Measurements from ENCODE around the gene EGFLAM. TPM values are rescaled to one million over a fixed set of nuclear protein-coding genes. Genes with fewer than 3 reads are reported as not detected.

The EGFLAM gene
- total and polyA plus RNA-seq, 2 experiments from 2014 or later: 0.24 to 1.9 TPM

DNA sequence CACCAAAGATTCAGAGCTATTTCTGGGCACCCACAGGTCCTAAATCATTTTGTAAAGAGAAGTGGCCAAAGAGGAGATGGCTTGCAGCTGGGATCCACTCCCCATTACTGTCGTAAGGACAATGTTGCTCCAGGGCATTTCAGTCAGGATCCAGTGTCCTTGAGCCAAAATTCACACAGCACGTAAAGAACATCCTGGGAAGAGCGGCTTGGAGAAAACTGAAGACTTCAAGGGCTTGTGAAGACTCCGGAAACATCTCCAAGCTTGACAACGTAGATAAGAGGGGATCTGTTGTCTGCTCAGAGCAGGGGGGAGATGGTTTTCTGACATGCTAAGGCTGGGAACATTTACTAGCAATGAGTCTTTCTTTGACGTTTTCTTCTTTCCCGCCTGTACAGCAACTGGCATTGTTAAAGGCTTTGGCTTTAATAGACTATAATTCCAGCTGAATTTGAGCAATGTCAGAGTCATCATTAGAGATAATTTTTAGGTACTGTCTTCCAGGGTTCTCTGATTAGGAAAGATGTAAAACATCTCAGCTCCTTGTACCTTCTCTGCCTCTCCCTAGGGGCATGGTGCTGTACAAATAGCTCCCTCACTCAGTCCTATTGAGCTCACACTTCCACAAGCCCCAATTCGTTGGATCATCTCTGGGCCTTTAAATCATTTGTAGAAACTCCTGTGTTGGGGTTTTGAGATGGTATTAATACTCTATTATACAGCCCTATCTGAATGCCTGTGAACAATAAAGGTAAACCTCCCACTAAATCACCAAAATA is 39.7 kb downstream of the EGFLAM start (continued):
- TF ChIP-seq, protein P1, sequence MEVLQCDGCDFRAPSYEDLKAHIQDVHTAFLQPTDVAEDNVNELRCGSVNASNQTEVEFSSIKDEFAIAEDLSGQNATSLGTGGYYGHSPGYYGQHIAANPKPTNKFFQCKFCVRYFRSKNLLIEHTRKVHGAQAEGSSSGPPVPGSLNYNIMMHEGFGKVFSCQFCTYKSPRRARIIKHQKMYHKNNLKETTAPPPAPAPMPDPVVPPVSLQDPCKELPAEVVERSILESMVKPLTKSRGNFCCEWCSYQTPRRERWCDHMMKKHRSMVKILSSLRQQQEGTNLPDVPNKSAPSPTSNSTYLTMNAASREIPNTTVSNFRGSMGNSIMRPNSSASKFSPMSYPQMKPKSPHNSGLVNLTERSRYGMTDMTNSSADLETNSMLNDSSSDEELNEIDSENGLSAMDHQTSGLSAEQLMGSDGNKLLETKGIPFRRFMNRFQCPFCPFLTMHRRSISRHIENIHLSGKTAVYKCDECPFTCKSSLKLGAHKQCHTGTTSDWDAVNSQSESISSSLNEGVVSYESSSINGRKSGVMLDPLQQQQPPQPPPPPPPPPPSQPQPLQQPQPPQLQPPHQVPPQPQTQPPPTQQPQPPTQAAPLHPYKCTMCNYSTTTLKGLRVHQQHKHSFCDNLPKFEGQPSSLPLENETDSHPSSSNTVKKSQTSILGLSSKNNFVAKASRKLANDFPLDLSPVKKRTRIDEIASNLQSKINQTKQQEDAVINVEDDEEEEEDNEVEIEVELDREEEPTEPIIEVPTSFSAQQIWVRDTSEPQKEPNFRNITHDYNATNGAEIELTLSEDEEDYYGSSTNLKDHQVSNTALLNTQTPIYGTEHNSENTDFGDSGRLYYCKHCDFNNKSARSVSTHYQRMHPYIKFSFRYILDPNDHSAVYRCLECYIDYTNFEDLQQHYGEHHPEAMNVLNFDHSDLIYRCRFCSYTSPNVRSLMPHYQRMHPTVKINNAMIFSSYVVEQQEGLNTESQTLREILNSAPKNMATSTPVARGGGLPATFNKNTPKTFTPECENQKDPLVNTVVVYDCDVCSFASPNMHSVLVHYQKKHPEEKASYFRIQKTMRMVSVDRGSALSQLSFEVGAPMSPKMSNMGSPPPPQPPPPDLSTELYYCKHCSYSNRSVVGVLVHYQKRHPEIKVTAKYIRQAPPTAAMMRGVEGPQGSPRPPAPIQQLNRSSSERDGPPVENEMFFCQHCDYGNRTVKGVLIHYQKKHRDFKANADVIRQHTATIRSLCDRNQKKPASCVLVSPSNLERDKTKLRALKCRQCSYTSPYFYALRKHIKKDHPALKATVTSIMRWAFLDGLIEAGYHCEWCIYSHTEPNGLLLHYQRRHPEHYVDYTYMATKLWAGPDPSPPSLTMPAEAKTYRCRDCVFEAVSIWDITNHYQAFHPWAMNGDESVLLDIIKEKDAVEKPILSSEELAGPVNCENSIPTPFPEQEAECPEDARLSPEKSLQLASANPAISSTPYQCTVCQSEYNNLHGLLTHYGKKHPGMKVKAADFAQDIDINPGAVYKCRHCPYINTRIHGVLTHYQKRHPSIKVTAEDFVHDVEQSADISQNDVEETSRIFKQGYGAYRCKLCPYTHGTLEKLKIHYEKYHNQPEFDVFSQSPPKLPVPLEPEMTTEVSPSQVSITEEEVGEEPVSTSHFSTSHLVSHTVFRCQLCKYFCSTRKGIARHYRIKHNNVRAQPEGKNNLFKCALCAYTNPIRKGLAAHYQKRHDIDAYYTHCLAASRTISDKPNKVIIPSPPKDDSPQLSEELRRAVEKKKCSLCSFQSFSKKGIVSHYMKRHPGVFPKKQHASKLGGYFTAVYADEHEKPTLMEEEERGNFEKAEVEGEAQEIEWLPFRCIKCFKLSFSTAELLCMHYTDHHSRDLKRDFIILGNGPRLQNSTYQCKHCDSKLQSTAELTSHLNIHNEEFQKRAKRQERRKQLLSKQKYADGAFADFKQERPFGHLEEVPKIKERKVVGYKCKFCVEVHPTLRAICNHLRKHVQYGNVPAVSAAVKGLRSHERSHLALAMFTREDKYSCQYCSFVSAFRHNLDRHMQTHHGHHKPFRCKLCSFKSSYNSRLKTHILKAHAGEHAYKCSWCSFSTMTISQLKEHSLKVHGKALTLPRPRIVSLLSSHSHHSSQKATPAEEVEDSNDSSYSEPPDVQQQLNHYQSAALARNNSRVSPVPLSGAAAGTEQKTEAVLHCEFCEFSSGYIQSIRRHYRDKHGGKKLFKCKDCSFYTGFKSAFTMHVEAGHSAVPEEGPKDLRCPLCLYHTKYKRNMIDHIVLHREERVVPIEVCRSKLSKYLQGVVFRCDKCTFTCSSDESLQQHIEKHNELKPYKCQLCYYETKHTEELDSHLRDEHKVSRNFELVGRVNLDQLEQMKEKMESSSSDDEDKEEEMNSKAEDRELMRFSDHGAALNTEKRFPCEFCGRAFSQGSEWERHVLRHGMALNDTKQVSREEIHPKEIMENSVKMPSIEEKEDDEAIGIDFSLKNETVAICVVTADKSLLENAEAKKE (CRISPR knock-in tag; IDR thresholded peaks at IDR 0.05): no peak
- no peak for TF ChIP-seq POLR2AphosphoS5 (IDR thresholded peaks at IDR 0.05; ENCODE audit: low read depth)
- TF ChIP-seq ZNF114 (CRISPR knock-in tag; IDR thresholded peaks at IDR 0.05): no peak

DNA sequence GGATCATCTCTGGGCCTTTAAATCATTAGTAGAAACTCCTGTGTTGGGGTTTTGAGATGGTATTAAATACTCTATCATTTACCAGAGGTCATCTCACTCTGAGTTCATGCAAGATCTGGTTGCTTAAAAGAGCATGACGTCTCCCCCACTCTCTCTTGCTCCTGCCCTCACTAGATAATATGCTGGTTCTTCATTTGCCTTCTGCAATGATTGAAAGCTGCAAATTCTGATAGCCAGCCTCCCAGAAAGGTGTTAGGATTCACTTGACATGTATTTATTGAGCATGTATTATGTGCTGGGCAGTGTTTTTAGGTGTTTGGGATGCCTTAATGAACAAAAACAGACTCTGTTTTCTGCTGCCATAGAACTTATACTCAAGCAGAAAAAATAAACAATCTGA is 41.2 kb downstream of the EGFLAM start:
- H3K79me2 ChIP-seq (replicated peaks; ENCODE audit: insufficient read depth): no peaks in the 10 kb centered on the region
- no peak overlapping the region for H3K27ac ChIP-seq (ENCODE audit: low read depth)
- Mint-ChIP-seq H3K4me3 (no peak overlapping the region), H3K4me1 (peaks cover 5% of the 10 kb centered on the region; the same call in 2 of the 3 replicates), H3K27me3 (ENCODE audit: insufficient read depth, low read depth, poor library complexity) (no peaks in the 10 kb centered on the region), H3K36me3 (ENCODE audit: low read depth) (no peaks in the 10 kb centered on the region), H3K27ac (no peak overlapping the region), H3K9me3 (peaks cover 15% of the 10 kb centered on the region)
- no peaks in the 10 kb centered on the region for H4K20me1 ChIP-seq (replicated peaks; ENCODE audit: insufficient read depth)
- H3K36me3 ChIP-seq (ENCODE audit: insufficient read depth): no peaks in the 10 kb centered on the region
- H3K27me3 ChIP-seq (ENCODE audit: insufficient read depth): no peaks in the 10 kb centered on the region
- no peak for ATAC-seq
- no peak for DNase-seq (ENCODE audit: low spot score)
- no peaks in the 10 kb centered on the region for H3K4me1 ChIP-seq (ENCODE audit: insufficient read depth)
- TF ChIP-seq EZH2 (IDR thresholded peaks at IDR 0.05; ENCODE audit: low read depth, unreplicated experiment): no peak
- no peaks in the 10 kb centered on the region for H3F3A ChIP-seq (replicated peaks; ENCODE audit: low read depth)
- H3K4me2 ChIP-seq: no peak overlapping the region
- no peak overlapping the region for H3K4me3 ChIP-seq
- H3K9me2 ChIP-seq (ENCODE audit: insufficient read depth): peaks cover 4% of the 10 kb centered on the region; the same call in 1 of the 2 replicates
- H2AFZ ChIP-seq: no peak overlapping the region

Data from GM23338 (cell line).